Testis (tissue), 2 donors: Measurements from ENCODE around the gene HMGB2.

Experiments
- CTCF ChIP-seq, 3 experiments: fragments of 450-650 bp in 2 of 3; fragments of 200-600 bp in 1 of 3; sonication (generic) in 1 of 3; IDR thresholded peaks; one replicate each; pipeline ENCODE4 v1.5.1; 2016 to 2019; ENCODE audit warnings: antibody characterized with exemption in 3 of 3, mild to moderate bottlenecking in 2 of 3, moderate library complexity in 1 of 3
- POLR2A ChIP-seq: fragments of 450-650 bp; IDR thresholded peaks from one replicate; pipeline ENCODE4 v1.6.1; 2017; ENCODE audit warnings: antibody characterized with exemption, mild to moderate bottlenecking, moderate library complexity

GRCh38 chr4:173367285-173367684 is 33.1 kb upstream of the HMGB2 start:
- TF ChIP-seq POLR2A, result no peak
- no peak for TF ChIP-seq CTCF (IDR thresholded peaks at IDR 0.05)
